GM19035 (cell line): ENCODE data around the gene PIP5K1A.
A peak's percentile ranks its signal among the peaks of the same experiment; 100 is the strongest.
"Not testable (repeated sequence)": the region's sequence is repeated elsewhere in the genome, so short reads cannot be mapped to it uniquely, and the experiment has no call there.

Experiments used
- ATAC-seq: cut with Tn5 transposase; IDR thresholded peaks from one replicate; pipeline ENCODE4 v1.9.1; 2021; ENCODE audit not compliant: unreplicated experiment

PIP5K1A gene

GRCh38 chr1:151251656-151252470 lies 53.5 kb downstream of the PIP5K1A start:
- no peak for ATAC-seq

- ATAC-seq, result peak; percentile 89
Observed at GRCh38 chr1:151254217-151255213, 56.2 kb downstream of the PIP5K1A start, which contains the start of gene PSMD4. Gene PSMD4, plus strand, starts transcription at chr1:151254734. Its CDS starts 49 bp downstream, at chr1:151254783.

GRCh38 chr1:151255381-151255780 lies 57.0 kb downstream of the PIP5K1A start:
- ATAC-seq, result no peak

GRCh38 chr1:151259351-151259750 lies 61.0 kb downstream of the PIP5K1A start:
- no peak for ATAC-seq

- no peak for ATAC-seq
Observed at GRCh38 chr1:151265446-151266236, 67.3 kb downstream of the PIP5K1A start.

GRCh38 chr1:151266315-151266714 lies 68.0 kb downstream of the PIP5K1A start:
- ATAC-seq, result no peak

- no peak for ATAC-seq
Observed at GRCh38 chr1:151266821-151267220, 68.5 kb downstream of the PIP5K1A start.

- no peak for ATAC-seq
Observed at GRCh38 chr1:151267760-151268159, 69.4 kb downstream of the PIP5K1A start.

- ATAC-seq, result no peak
Observed at GRCh38 chr1:151273924-151274466, 75.6 kb downstream of the PIP5K1A start.

GRCh38 chr1:151275341-151275740 lies 77.0 kb downstream of the PIP5K1A start:
- not testable (repeated sequence) for ATAC-seq

GRCh38 chr1:151277249-151277648 lies 78.9 kb downstream of the PIP5K1A start:
- no peak for ATAC-seq

- ATAC-seq, result peak; percentile 40
Observed at GRCh38 chr1:151281225-151281968, 83.0 kb downstream of the PIP5K1A start.

- peak; percentile 84 for ATAC-seq
Observed at GRCh38 chr1:151281969-151282882, 83.9 kb downstream of the PIP5K1A start, which contains the start of gene ZNF687. Gene ZNF687, plus strand, starts transcription at chr1:151282299. Its CDS starts 3,993 bp downstream, at chr1:151286292.

- no peak for ATAC-seq
Observed at GRCh38 chr1:151282883-151283725, 84.8 kb downstream of the PIP5K1A start.

- no peak for ATAC-seq
Observed at GRCh38 chr1:151284013-151284577, 85.7 kb downstream of the PIP5K1A start.

GRCh38 chr1:151286619-151287340 lies 88.4 kb downstream of the PIP5K1A start:
- ATAC-seq, result no peak

GRCh38 chr1:151287341-151287699 lies 89.0 kb downstream of the PIP5K1A start:
- ATAC-seq, result no peak
